Stimulated activated CD4-positive, alpha-beta T cell treated with anti-CD3 and anti-CD28 coated beads, TNF-alpha, amount 100 ng/mL, for 4 hours (primary cell): ENCODE measurements around the gene BARD1.
"Not testable (repeated sequence)": the region's sequence is repeated elsewhere in the genome, so short reads cannot be mapped to it uniquely, and the experiment has no call there.

Experiments used
- DNase-seq, 3 experiments: peaks; one replicate each; pipeline ENCODE4 v3.0.0-alpha.2; 2020; ENCODE audit warnings: low read depth in 3 of 3

Gene BARD1

GRCh38 chr2:214808981-214809750 lies at the start of gene BARD1:
BARD1 (minus strand) TSS chr2:214809683; CDS start chr2:214809569, 114 bp downstream.
- DNase-seq, result peak in 2 of 3 experiments; percentile 13 to 25

GRCh38 chr2:214856137-214856536 lies 46.7 kb upstream of the BARD1 start:
- DNase-seq, result no peak

- no peak for DNase-seq
These were observed 44.4 kb upstream of the BARD1 start for GRCh38 chr2:214853906-214854305.

- DNase-seq, result no peak
These were observed 34.3 kb upstream of the BARD1 start for GRCh38 chr2:214843823-214844222.

GRCh38 chr2:214839464-214839863 lies 30.0 kb upstream of the BARD1 start:
- no peak for DNase-seq

- no peak for DNase-seq
These were observed 28.0 kb upstream of the BARD1 start for GRCh38 chr2:214837466-214837865.

GRCh38 chr2:214836568-214836967 lies 27.1 kb upstream of the BARD1 start:
- DNase-seq, result no peak

GRCh38 chr2:214830794-214831346 lies 21.4 kb upstream of the BARD1 start:
- no peak for DNase-seq

GRCh38 chr2:214816008-214816533 lies 6.6 kb upstream of the BARD1 start:
- DNase-seq, result no peak

- DNase-seq, result no peak
These were observed 1.2 kb upstream of the BARD1 start for GRCh38 chr2:214810671-214811070.

GRCh38 chr2:214809751-214810564 lies 475 bp upstream of the BARD1 start:
- DNase-seq, result peak; percentile 96 to 99 (median 98)

GRCh38 chr2:214807653-214808052 lies 1.8 kb downstream of the BARD1 start:
- no peak for DNase-seq

- no peak for DNase-seq
These were observed 7.6 kb downstream of the BARD1 start for GRCh38 chr2:214801768-214802397.

- no peak for DNase-seq
These were observed 8.4 kb downstream of the BARD1 start for GRCh38 chr2:214801068-214801467.

GRCh38 chr2:214800180-214800579 lies 9.3 kb downstream of the BARD1 start:
- DNase-seq, result no peak

- DNase-seq, result no peak
These were observed 12.6 kb downstream of the BARD1 start for GRCh38 chr2:214796911-214797310.

GRCh38 chr2:214783181-214783580 lies 26.3 kb downstream of the BARD1 start:
- DNase-seq, result not testable (repeated sequence)

- DNase-seq, result no peak
These were observed 26.8 kb downstream of the BARD1 start for GRCh38 chr2:214782671-214783070.

GRCh38 chr2:214781226-214781625 lies 28.3 kb downstream of the BARD1 start:
- DNase-seq, result no peak

- DNase-seq, result no peak
These were observed 33.5 kb downstream of the BARD1 start for GRCh38 chr2:214775971-214776370.

- no peak for DNase-seq
These were observed 35.4 kb downstream of the BARD1 start for GRCh38 chr2:214774108-214774507.
